SW480 (cell line): ENCODE results near the gene GART.
"Not testable (repeated sequence)": the region's sequence is repeated elsewhere in the genome, so short reads cannot be mapped to it uniquely, and the experiment has no call there.

Source experiments
- DNase-seq: peaks from one replicate; pipeline ENCODE4 v3.0.0-alpha.2; 2016; ENCODE audit warnings: low spot score

GART gene

GRCh38 chr21:33512481-33512880, 29.4 kb downstream of the GART start:
- no peak for DNase-seq

- DNase-seq: no peak
Measured at GRCh38 chr21:33511639-33512038, 30.3 kb downstream of the GART start.

- no peak for DNase-seq
Measured at GRCh38 chr21:33510826-33511225, 31.1 kb downstream of the GART start.

- DNase-seq: not testable (repeated sequence)
Measured at GRCh38 chr21:33507003-33507402, 34.9 kb downstream of the GART start.

GRCh38 chr21:33505833-33506232, 36.1 kb downstream of the GART start:
- no peak for DNase-seq

GRCh38 chr21:33496345-33496744, 45.6 kb downstream of the GART start:
- no peak for DNase-seq

- no peak for DNase-seq
Measured at GRCh38 chr21:33495743-33496142, 46.2 kb downstream of the GART start.

- no peak for DNase-seq
Measured at GRCh38 chr21:33493756-33494155, 48.2 kb downstream of the GART start.

- DNase-seq: no peak
Measured at GRCh38 chr21:33492571-33492970, 49.3 kb downstream of the GART start.

GRCh38 chr21:33491373-33492102, 50.4 kb downstream of the GART start, which contains the start of gene DNAJC28:
TSS of gene DNAJC28 (minus strand) at chr21:33491716. CDS start at chr21:33489393, 2,323 bp downstream.
- peak; percentile 90 for DNase-seq

GRCh38 chr21:33490991-33491372, 50.9 kb downstream of the GART start:
- peak; percentile 32 for DNase-seq

GRCh38 chr21:33488936-33489335, 53.0 kb downstream of the GART start:
- no peak for DNase-seq

GRCh38 chr21:33487996-33488395, 53.9 kb downstream of the GART start:
- no peak for DNase-seq

- DNase-seq: no peak
Measured at GRCh38 chr21:33481314-33481943, 60.5 kb downstream of the GART start.

GRCh38 chr21:33480481-33481103, 61.3 kb downstream of the GART start:
- no peak for DNase-seq

- peak; percentile 97 for DNase-seq
Measured at GRCh38 chr21:33479679-33480480, 62.0 kb downstream of the GART start, which contains the start of gene TMEM50B. TSS of gene TMEM50B (minus strand) at chr21:33479974. CDS start at chr21:33468885, 11,089 bp downstream.

- peak; percentile 57 for DNase-seq
Measured at GRCh38 chr21:33478935-33479678, 62.8 kb downstream of the GART start.

- DNase-seq: no peak
Measured at GRCh38 chr21:33478182-33478581, 63.7 kb downstream of the GART start.

- DNase-seq: no peak
Measured at GRCh38 chr21:33477066-33477465, 64.9 kb downstream of the GART start.

GRCh38 chr21:33473344-33473743, 68.6 kb downstream of the GART start:
- no peak for DNase-seq

- DNase-seq: no peak
Measured at GRCh38 chr21:33470701-33471100, 71.2 kb downstream of the GART start.
